ENCODE data around the gene TPRKB. TPM values are rescaled to one million over a fixed set of nuclear protein-coding genes. Genes with fewer than 3 reads are reported as not detected.
"Not testable (repeated sequence)": the region's sequence is repeated elsewhere in the genome, so short reads cannot be mapped to it uniquely, and the experiment has no call there.

Gene TPRKB
- total RNA-seq, 1 donor from 2014 or later, result 157 TPM

- Histone ChIP-seq H3K36me3 (no peaks in the 10 kb centered on the region), H2AFZ (replicated peaks) (no peak overlapping the region), H3K27ac (no peak overlapping the region), H3K79me2 (ENCODE audit: low read depth) (no peaks in the 10 kb centered on the region), H3K27me3 (peaks cover 24% of the 10 kb centered on the region), H3K9ac (no peak overlapping the region), H3K4me3 (no peak overlapping the region), H3K9me3 (ENCODE audit: low read depth) (no peaks in the 10 kb centered on the region), H3K4me1 (no peaks in the 10 kb centered on the region), H3K4me2 (no peak overlapping the region), H4K20me1 (ENCODE audit: low read depth) (no peaks in the 10 kb centered on the region), H3F3A (ENCODE audit: low read depth) (no peaks in the 10 kb centered on the region)
- no peaks in the 10 kb centered on the region for H3K4me1 Mint-ChIP-seq
- no peak for DNase-seq (ENCODE audit: low spot score)
- peaks cover 5% of the 10 kb centered on the region for H3K36me3 Mint-ChIP-seq
- H3K4me3 Mint-ChIP-seq, result no peak overlapping the region
- H3K27ac Mint-ChIP-seq, result no peak overlapping the region
- peaks cover 8% of the 10 kb centered on the region for H3K9me3 Mint-ChIP-seq
- TF ChIP-seq EZH2phosphoT487 (IDR thresholded peaks at IDR 0.05), result no peak
- TF ChIP-seq CTCF (IDR thresholded peaks at IDR 0.05), result no peak
- no peak for TF ChIP-seq EZH2 (IDR thresholded peaks at IDR 0.05)
- peaks cover 6% of the 10 kb centered on the region for H3K27me3 Mint-ChIP-seq (ENCODE audit: insufficient read depth, low read depth)
Observed at GRCh38 chr2:73718851-73719621, 18.1 kb downstream of the TPRKB start.

- no peak overlapping the region for H3K4me3 ChIP-seq
- H4K20me1 ChIP-seq (ENCODE audit: low read depth), result no peaks in the 10 kb centered on the region
- peaks cover 29% of the 10 kb centered on the region for H3K27me3 ChIP-seq
- H3K36me3 Mint-ChIP-seq, result peaks cover 3% of the 10 kb centered on the region
- H3K27me3 Mint-ChIP-seq (ENCODE audit: insufficient read depth, low read depth), result peaks cover 6% of the 10 kb centered on the region
- no peaks in the 10 kb centered on the region for H3K79me2 ChIP-seq (ENCODE audit: low read depth)
- H3K4me1 Mint-ChIP-seq, result no peaks in the 10 kb centered on the region
- DNase-seq (ENCODE audit: low spot score), result no peak
- no peak overlapping the region for H3K4me3 Mint-ChIP-seq
- H3K9me3 ChIP-seq (ENCODE audit: low read depth), result no peaks in the 10 kb centered on the region
- no peak overlapping the region for H3K27ac Mint-ChIP-seq
- no peaks in the 10 kb centered on the region for H3K4me1 ChIP-seq
- no peak overlapping the region for H2AFZ ChIP-seq (replicated peaks)
- no peaks in the 10 kb centered on the region for H3K36me3 ChIP-seq
- H3F3A ChIP-seq (ENCODE audit: low read depth), result no peaks in the 10 kb centered on the region
- H3K4me2 ChIP-seq, result no peak overlapping the region
- TF ChIP-seq EZH2 (IDR thresholded peaks at IDR 0.05) (no peak), CTCF (IDR thresholded peaks at IDR 0.05) (no peak), EZH2phosphoT487 (IDR thresholded peaks at IDR 0.05) (no peak)
- peaks cover 8% of the 10 kb centered on the region for H3K9me3 Mint-ChIP-seq
- H3K27ac ChIP-seq, result no peak overlapping the region
- no peak overlapping the region for H3K9ac ChIP-seq
Observed at GRCh38 chr2:73718421-73718820, 18.7 kb downstream of the TPRKB start.

GRCh38 chr2:73717695-73718094 lies 19.4 kb downstream of the TPRKB start:
- not testable (repeated sequence) for H3K36me3 Mint-ChIP-seq; H3K27ac Mint-ChIP-seq; H3K36me3 ChIP-seq; H3K4me2 ChIP-seq; DNase-seq (ENCODE audit: low spot score); H3K4me1 Mint-ChIP-seq; H4K20me1 ChIP-seq (ENCODE audit: low read depth); H3K4me1 ChIP-seq; H3K27ac ChIP-seq; H3K9me3 Mint-ChIP-seq; H3K4me3 ChIP-seq; H2AFZ ChIP-seq (replicated peaks); H3K79me2 ChIP-seq (ENCODE audit: low read depth); H3K9me3 ChIP-seq (ENCODE audit: low read depth); H3K27me3 Mint-ChIP-seq (ENCODE audit: insufficient read depth, low read depth); H3F3A ChIP-seq (ENCODE audit: low read depth); H3K9ac ChIP-seq
- peak overlapping the region; percentile 48 for H3K4me3 Mint-ChIP-seq
- peaks cover 33% of the 10 kb centered on the region for H3K27me3 ChIP-seq

GRCh38 chr2:73717251-73717606 lies 19.9 kb downstream of the TPRKB start:
- no peak overlapping the region for H3K27ac Mint-ChIP-seq
- H3K4me2 ChIP-seq, result no peak overlapping the region
- no peaks in the 10 kb centered on the region for H4K20me1 ChIP-seq (ENCODE audit: low read depth)
- H2AFZ ChIP-seq (replicated peaks), result no peak overlapping the region
- H3K27ac ChIP-seq, result no peak overlapping the region
- no peaks in the 10 kb centered on the region for H3K79me2 ChIP-seq (ENCODE audit: low read depth)
- no peaks in the 10 kb centered on the region for H3K4me1 Mint-ChIP-seq
- H3K36me3 Mint-ChIP-seq, result peaks cover 3% of the 10 kb centered on the region
- H3F3A ChIP-seq (ENCODE audit: low read depth), result no peaks in the 10 kb centered on the region
- no peaks in the 10 kb centered on the region for H3K9me3 ChIP-seq (ENCODE audit: low read depth)
- H3K27me3 Mint-ChIP-seq (ENCODE audit: insufficient read depth, low read depth), result peaks cover 9% of the 10 kb centered on the region
- peaks cover 6% of the 10 kb centered on the region for H3K9me3 Mint-ChIP-seq
- no peak overlapping the region for H3K4me3 Mint-ChIP-seq
- H3K4me3 ChIP-seq, result no peak overlapping the region
- no peaks in the 10 kb centered on the region for H3K36me3 ChIP-seq
- H3K9ac ChIP-seq, result no peak overlapping the region
- no peaks in the 10 kb centered on the region for H3K4me1 ChIP-seq
- no peak for DNase-seq (ENCODE audit: low spot score)
- no peak for TF ChIP-seq CTCF (IDR thresholded peaks at IDR 0.05)
- TF ChIP-seq EZH2phosphoT487 (IDR thresholded peaks at IDR 0.05), result no peak
- no peak for TF ChIP-seq EZH2 (IDR thresholded peaks at IDR 0.05)
- peaks cover 37% of the 10 kb centered on the region for H3K27me3 ChIP-seq
